ENCODE measurements around the gene SARM1.
"Not testable (repeated sequence)": the region's sequence is repeated elsewhere in the genome, so short reads cannot be mapped to it uniquely, and the experiment has no call there.

DNA sequence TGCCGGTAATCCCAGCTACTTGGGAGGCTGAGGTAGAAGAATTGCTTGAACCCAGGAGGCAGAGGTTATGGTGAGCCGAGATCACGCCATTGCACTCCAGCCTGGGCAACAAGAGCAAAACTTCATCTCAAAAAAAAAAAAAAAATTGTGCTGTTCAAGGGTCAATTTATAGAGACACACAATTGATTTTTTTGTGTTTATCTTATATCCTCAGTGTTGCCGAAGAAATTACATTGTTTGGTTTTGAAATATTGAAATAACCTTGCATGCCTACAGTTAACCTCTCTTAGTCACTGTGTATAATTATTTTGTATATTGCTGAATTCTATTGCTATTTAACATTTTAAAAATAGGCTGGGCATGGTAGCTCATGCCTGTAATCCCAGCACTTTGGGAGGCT is 56.5 kb downstream of the SARM1 start:
- TF ChIP-seq, protein P1, sequence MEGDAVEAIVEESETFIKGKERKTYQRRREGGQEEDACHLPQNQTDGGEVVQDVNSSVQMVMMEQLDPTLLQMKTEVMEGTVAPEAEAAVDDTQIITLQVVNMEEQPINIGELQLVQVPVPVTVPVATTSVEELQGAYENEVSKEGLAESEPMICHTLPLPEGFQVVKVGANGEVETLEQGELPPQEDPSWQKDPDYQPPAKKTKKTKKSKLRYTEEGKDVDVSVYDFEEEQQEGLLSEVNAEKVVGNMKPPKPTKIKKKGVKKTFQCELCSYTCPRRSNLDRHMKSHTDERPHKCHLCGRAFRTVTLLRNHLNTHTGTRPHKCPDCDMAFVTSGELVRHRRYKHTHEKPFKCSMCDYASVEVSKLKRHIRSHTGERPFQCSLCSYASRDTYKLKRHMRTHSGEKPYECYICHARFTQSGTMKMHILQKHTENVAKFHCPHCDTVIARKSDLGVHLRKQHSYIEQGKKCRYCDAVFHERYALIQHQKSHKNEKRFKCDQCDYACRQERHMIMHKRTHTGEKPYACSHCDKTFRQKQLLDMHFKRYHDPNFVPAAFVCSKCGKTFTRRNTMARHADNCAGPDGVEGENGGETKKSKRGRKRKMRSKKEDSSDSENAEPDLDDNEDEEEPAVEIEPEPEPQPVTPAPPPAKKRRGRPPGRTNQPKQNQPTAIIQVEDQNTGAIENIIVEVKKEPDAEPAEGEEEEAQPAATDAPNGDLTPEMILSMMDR (IDR thresholded peaks at IDR 0.05; ENCODE audit: poor library complexity), result not testable (repeated sequence)
- not testable (repeated sequence) for TF ChIP-seq EZH2 (IDR thresholded peaks at IDR 0.05; ENCODE audit: borderline replicate concordance); EZH2phosphoT487 (IDR thresholded peaks at IDR 0.05; ENCODE audit: low read depth, severe bottlenecking, unreplicated experiment)
